Caco-2 (cell line): ENCODE measurements around the gene DCAF7. TPM values are rescaled to one million over a fixed set of nuclear protein-coding genes. Genes with fewer than 3 reads are reported as not detected.

Experiments used
- BruUV-seq: library from RNA; stranded (reverse); fragments of 400-500 nt; replicated peaks from 2 replicates; lab custom pipeline; 2021; lab: Mats Ljungman, UMichigan
- CTCF ChIA-PET: fragments of 300-600 bp; sonication (Branson Sonifier 250); formaldehyde crosslinking; loops from one replicate; lab custom pipeline; 2022; ENCODE audit warnings: antibody characterized with exemption; lab: Charles Lee
- POLR2A ChIA-PET: fragments of 300-600 bp; sonication (Branson Sonifier 250); formaldehyde crosslinking; loops from one replicate; lab custom pipeline; 2022; ENCODE audit warnings: antibody characterized with exemption; lab: Charles Lee
- DNase-seq, 2 experiments: peaks; one replicate each; pipeline versions ENCODE4 v3.0.0 to v3.0.0-alpha.2; 2020 to 2022
- H3K27me3 ChIP-seq: replicated peaks from 2 replicates; pipeline ENCODE4 v1.6.0; 2011; ENCODE audit warnings: low read length; ENCODE audit not compliant: control insufficient read depth, insufficient read depth
- H3K36me3 ChIP-seq: 2 replicates; pipeline ENCODE4 v1.5.1; 2011; ENCODE audit warnings: low read length; ENCODE audit not compliant: control insufficient read depth, insufficient read depth
- H3K4me1 ChIP-seq: fragments of 250-450 bp; sonication (Bioruptor Pico); 2 replicates; pipeline ENCODE4 v1.5.1; 2020; ENCODE audit warnings: mild to moderate bottlenecking
- H3K4me3 ChIP-seq: 2 replicates; pipeline ENCODE4 v1.5.1; 2011; ENCODE audit warnings: low read depth, mild to moderate bottlenecking, control low read depth, low read length
- H3K9me3 ChIP-seq: fragments of 250-450 bp; sonication (Bioruptor Pico); 2 replicates; pipeline ENCODE4 v1.5.1; 2020; ENCODE audit warnings: mild to moderate bottlenecking, moderate library complexity
- H3K27ac Mint-ChIP-seq: one replicate; pipeline ENCODE4 v1.8.0; 2022; ENCODE audit warnings: mixed read lengths; ENCODE audit not compliant: unreplicated experiment
- H3K27me3 Mint-ChIP-seq: one replicate; pipeline ENCODE4 v1.8.0; 2022; ENCODE audit warnings: mixed read lengths; ENCODE audit not compliant: insufficient read depth, unreplicated experiment
- H3K36me3 Mint-ChIP-seq: one replicate; pipeline ENCODE4 v1.8.0; 2022; ENCODE audit warnings: mild to moderate bottlenecking, mixed read lengths; ENCODE audit not compliant: insufficient read depth, unreplicated experiment
- H3K4me1 Mint-ChIP-seq: one replicate; pipeline ENCODE4 v1.8.0; 2022; ENCODE audit warnings: low read depth, mixed read lengths; ENCODE audit not compliant: unreplicated experiment
- H3K4me3 Mint-ChIP-seq: one replicate; pipeline ENCODE4 v1.8.0; 2022; ENCODE audit warnings: mild to moderate bottlenecking, moderate library complexity, mixed read lengths; ENCODE audit not compliant: unreplicated experiment
- H3K9me3 Mint-ChIP-seq: one replicate; pipeline ENCODE4 v1.8.0; 2022; ENCODE audit warnings: mixed read lengths; ENCODE audit not compliant: unreplicated experiment
- CTCF ChIP-seq, 2 experiments: fragments of 200-600 bp in 1 of 2; IDR thresholded peaks; 1 replicate in 1 of 2; 2 replicates in 1 of 2; pipeline versions ENCODE4 v1.5.1 to v1.8.0; 2011 to 2022; ENCODE audit warnings: antibody characterized with exemption in 1 of 2, control low read depth in 1 of 2, inconsistent platforms in 1 of 2, low read depth in 1 of 2, low read length in 1 of 2, mild to moderate bottlenecking in 1 of 2, moderate library complexity in 1 of 2; ENCODE audit not compliant: insufficient read depth in 1 of 2, severe bottlenecking in 1 of 2, unreplicated experiment in 1 of 2
- intact Hi-C: fragments of 100-400 bp; cut with micrococcal nuclease; formaldehyde crosslinking; loops from one replicate; pipeline ENCODE4 v1.10.0; 2022; ENCODE audit not compliant: unreplicated experiment
- total RNA-seq: library from RNA; stranded (reverse); gene quantifications from 2 replicates; pipeline ENCODE4 v1.2.3, GENCODE V29; 2022

DCAF7 gene
- total RNA-seq, 1 experiment from 2014 or later: 94.5 TPM

GRCh38 chr17:63552211-63552610, 1.9 kb downstream of the DCAF7 start:
- Mint-ChIP-seq H3K4me1 (peaks cover 4% of the 10 kb centered on the region), H3K36me3 (peaks cover 23% of the 10 kb centered on the region), H3K4me3 (peak overlapping the region; percentile 98), H3K27ac (peak overlapping the region; percentile 96), H3K9me3 (no peaks in the 10 kb centered on the region), H3K27me3 (no peaks in the 10 kb centered on the region)
- no peaks in the 10 kb centered on the region for H3K4me1 ChIP-seq
- H3K36me3 ChIP-seq: no peaks in the 10 kb centered on the region
- no peaks in the 10 kb centered on the region for H3K27me3 ChIP-seq
- no peak for DNase-seq
- H3K4me3 ChIP-seq: no peak overlapping the region; the same call in 1 of the 2 replicates
- no TSS peak for BruUV-seq
- CTCF ChIA-PET: interaction anchor here (0.7 to 1.4 kb wide), 2 partner anchors 60 to 70 kb away, joined by 3 to 5 read pairs; partner anchors contain the start of gene MAP3K3
- intact Hi-C loops: no loop called here
- H3K9me3 ChIP-seq: no peaks in the 10 kb centered on the region; the same call in 1 of the 2 replicates
- POLR2A ChIA-PET: interaction anchor here (1.3 kb wide), 1 partner anchor 69 kb away, joined by 11 read pairs; no protein-coding TSS in a partner anchor
- TF ChIP-seq CTCF (IDR thresholded peaks at IDR 0.05; ENCODE audit: insufficient read depth in 1 of 2, low read depth in 1 of 2, low read length in 1 of 2, severe bottlenecking in 1 of 2, unreplicated experiment in 1 of 2): no peak

GRCh38 chr17:63555500-63556156, 5.4 kb downstream of the DCAF7 start:
- no peaks in the 10 kb centered on the region; the same call in 1 of the 2 replicates for H3K9me3 ChIP-seq
- no peaks in the 10 kb centered on the region for H3K4me1 ChIP-seq
- intact Hi-C loops: no loop called here
- DNase-seq: no peak
- POLR2A ChIA-PET: no interaction called here
- Mint-ChIP-seq H3K4me1 (peaks cover 4% of the 10 kb centered on the region), H3K27me3 (no peaks in the 10 kb centered on the region), H3K4me3 (no peak overlapping the region), H3K9me3 (no peaks in the 10 kb centered on the region), H3K27ac (no peak overlapping the region), H3K36me3 (peaks cover 14% of the 10 kb centered on the region)
- TF ChIP-seq CTCF (IDR thresholded peaks at IDR 0.05; ENCODE audit: insufficient read depth in 1 of 2, low read depth in 1 of 2, low read length in 1 of 2, severe bottlenecking in 1 of 2, unreplicated experiment in 1 of 2): no peak
- no peaks in the 10 kb centered on the region for H3K27me3 ChIP-seq
- no TSS peak for BruUV-seq
- no peak overlapping the region for H3K4me3 ChIP-seq
- no peaks in the 10 kb centered on the region for H3K36me3 ChIP-seq
- CTCF ChIA-PET: no interaction called here

GRCh38 chr17:63557416-63557815, 7.1 kb downstream of the DCAF7 start:
- TF ChIP-seq CTCF (IDR thresholded peaks at IDR 0.05; ENCODE audit: insufficient read depth in 1 of 2, low read depth in 1 of 2, low read length in 1 of 2, severe bottlenecking in 1 of 2, unreplicated experiment in 1 of 2): no peak
- Mint-ChIP-seq H3K36me3 (peaks cover 10% of the 10 kb centered on the region), H3K27me3 (no peaks in the 10 kb centered on the region), H3K4me1 (no peaks in the 10 kb centered on the region), H3K9me3 (no peaks in the 10 kb centered on the region), H3K27ac (no peak overlapping the region), H3K4me3 (no peak overlapping the region)
- CTCF ChIA-PET: interaction anchor here (0.7 kb wide), 1 partner anchor 9 kb away, joined by 3 read pairs; no protein-coding TSS in a partner anchor
- Histone ChIP-seq H3K36me3 (no peaks in the 10 kb centered on the region), H3K4me3 (no peak overlapping the region), H3K4me1 (no peaks in the 10 kb centered on the region), H3K27me3 (no peaks in the 10 kb centered on the region), H3K9me3 (no peaks in the 10 kb centered on the region; the same call in 1 of the 2 replicates)
- no peak for DNase-seq
- POLR2A ChIA-PET: no interaction called here
- intact Hi-C loops: no loop called here
- BruUV-seq: no TSS peak
